Measurements from ENCODE around the gene KRT7.

Gene KRT7

GRCh38 chr12:52205612-52206303, 27.3 kb upstream of the KRT7 start:
- Mint-ChIP-seq H3K27me3 (peaks cover 6% of the 10 kb centered on the region), H3K36me3 (ENCODE audit: low read depth) (no peaks in the 10 kb centered on the region), H3K4me3 (no peak overlapping the region), H3K9me3 (no peaks in the 10 kb centered on the region), H3K27ac (no peak overlapping the region), H3K4me1 (ENCODE audit: low read depth) (peaks cover 7% of the 10 kb centered on the region)

- no peaks in the 10 kb centered on the region for H3K36me3 Mint-ChIP-seq (ENCODE audit: low read depth)
- no peak overlapping the region for H3K27ac Mint-ChIP-seq
- H3K4me3 Mint-ChIP-seq, result no peak overlapping the region
- H3K27me3 Mint-ChIP-seq, result peaks cover 6% of the 10 kb centered on the region
- no peaks in the 10 kb centered on the region for H3K9me3 Mint-ChIP-seq
- peaks cover 7% of the 10 kb centered on the region for H3K4me1 Mint-ChIP-seq (ENCODE audit: low read depth)
Measured at GRCh38 chr12:52206304-52207040, 26.6 kb upstream of the KRT7 start.

DNA sequence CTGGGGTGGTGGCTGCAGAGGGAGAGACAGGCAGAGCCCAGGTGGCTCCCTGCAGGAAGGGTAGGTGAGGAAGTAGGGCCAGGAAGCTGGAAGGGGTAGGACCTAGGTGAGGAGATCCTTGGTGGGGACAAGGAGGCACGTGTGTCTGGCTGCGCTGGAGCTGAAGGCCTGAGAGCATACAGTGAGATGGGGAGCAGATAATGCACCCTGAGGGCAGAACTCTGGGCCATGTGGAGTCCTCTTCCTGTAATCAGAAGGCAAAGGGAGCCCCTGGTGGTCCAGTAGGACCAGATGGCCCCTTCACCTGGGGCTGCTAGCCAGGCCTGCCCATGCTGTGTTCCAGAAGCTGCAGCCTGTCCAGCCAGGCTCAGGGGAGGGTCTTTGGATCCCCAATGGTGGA, 25.9 kb upstream of the KRT7 start:
- Mint-ChIP-seq H3K27me3 (peaks cover 6% of the 10 kb centered on the region), H3K27ac (no peak overlapping the region)

GRCh38 chr12:52207895-52208294, 25.1 kb upstream of the KRT7 start:
- Mint-ChIP-seq H3K27me3 (peaks cover 4% of the 10 kb centered on the region), H3K4me3 (no peak overlapping the region), H3K36me3 (ENCODE audit: low read depth) (no peaks in the 10 kb centered on the region), H3K9me3 (no peaks in the 10 kb centered on the region), H3K4me1 (ENCODE audit: low read depth) (peaks cover 4% of the 10 kb centered on the region), H3K27ac (no peak overlapping the region)

More for the DNA sequence above, 25.9 kb upstream of the KRT7 start:
- no peaks in the 10 kb centered on the region for H3K36me3 Mint-ChIP-seq (ENCODE audit: low read depth)
- H3K9me3 Mint-ChIP-seq, result no peaks in the 10 kb centered on the region
- H3K4me1 Mint-ChIP-seq (ENCODE audit: low read depth), result peaks cover 7% of the 10 kb centered on the region
- H3K4me3 Mint-ChIP-seq, result no peak overlapping the region

DNA sequence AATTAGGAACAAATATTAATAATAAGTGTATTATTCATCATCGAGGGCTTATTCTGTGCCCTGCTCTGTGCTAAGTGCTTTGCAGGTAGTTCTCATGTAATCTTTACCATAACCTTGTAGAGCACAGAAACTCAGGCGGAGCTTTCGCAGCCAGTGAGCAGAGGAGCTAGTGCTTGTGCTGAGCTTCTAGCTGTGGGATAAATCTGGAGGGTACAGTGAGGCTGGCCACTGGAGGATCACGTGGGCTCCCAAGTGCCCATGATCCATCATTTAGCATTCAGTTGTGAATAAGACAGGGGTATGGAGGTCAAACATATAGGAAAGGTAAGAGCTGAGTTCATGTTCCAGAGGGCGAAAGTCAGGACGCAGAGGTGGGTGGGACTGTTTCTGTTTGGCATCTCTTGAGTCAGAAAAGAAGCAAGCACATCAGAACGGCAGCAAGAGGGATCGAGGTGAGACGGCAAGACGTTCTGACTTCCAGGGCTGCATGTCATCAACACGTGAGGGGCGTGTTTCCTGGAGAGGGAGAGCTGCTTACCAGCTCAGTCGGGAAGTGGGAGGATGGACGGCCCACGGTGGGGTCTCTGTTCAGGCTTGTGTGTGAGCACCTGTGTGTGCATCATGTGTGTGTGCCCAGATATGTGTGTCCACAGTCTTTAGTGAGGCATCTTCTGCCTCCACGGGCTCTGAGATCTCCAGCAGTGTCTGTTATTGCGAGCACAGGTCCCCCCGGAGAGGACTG, 24.4 kb upstream of the KRT7 start:
- Mint-ChIP-seq H3K36me3 (ENCODE audit: low read depth) (no peaks in the 10 kb centered on the region), H3K27me3 (no peaks in the 10 kb centered on the region), H3K27ac (no peak overlapping the region), H3K4me1 (ENCODE audit: low read depth) (no peaks in the 10 kb centered on the region), H3K4me3 (no peak overlapping the region), H3K9me3 (no peaks in the 10 kb centered on the region)

DNA sequence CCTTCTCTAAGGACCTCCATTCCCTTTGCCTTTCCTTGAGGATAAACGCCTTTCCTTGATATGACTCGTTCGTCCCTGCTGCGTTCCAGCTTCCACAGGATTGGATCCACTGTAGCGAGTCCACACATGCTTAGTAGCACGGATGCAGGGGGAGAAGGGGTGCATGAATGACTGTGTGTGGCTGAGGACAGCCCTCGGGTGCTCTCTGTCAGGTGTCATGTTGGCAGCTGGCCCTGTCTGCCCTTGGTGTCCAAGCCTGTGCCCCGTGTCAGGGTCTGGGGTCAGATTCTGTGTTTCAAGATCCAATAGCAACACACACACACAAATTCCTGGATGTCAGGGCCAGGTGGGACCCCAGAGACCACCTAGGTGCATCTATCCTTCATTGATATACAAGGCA, 23.7 kb upstream of the KRT7 start:
- H3K4me3 Mint-ChIP-seq, result no peak overlapping the region
- H3K9me3 Mint-ChIP-seq, result no peaks in the 10 kb centered on the region
- H3K36me3 Mint-ChIP-seq (ENCODE audit: low read depth), result no peaks in the 10 kb centered on the region
- no peaks in the 10 kb centered on the region for H3K27me3 Mint-ChIP-seq
- H3K4me1 Mint-ChIP-seq (ENCODE audit: low read depth), result no peaks in the 10 kb centered on the region
- no peak overlapping the region for H3K27ac Mint-ChIP-seq

DNA sequence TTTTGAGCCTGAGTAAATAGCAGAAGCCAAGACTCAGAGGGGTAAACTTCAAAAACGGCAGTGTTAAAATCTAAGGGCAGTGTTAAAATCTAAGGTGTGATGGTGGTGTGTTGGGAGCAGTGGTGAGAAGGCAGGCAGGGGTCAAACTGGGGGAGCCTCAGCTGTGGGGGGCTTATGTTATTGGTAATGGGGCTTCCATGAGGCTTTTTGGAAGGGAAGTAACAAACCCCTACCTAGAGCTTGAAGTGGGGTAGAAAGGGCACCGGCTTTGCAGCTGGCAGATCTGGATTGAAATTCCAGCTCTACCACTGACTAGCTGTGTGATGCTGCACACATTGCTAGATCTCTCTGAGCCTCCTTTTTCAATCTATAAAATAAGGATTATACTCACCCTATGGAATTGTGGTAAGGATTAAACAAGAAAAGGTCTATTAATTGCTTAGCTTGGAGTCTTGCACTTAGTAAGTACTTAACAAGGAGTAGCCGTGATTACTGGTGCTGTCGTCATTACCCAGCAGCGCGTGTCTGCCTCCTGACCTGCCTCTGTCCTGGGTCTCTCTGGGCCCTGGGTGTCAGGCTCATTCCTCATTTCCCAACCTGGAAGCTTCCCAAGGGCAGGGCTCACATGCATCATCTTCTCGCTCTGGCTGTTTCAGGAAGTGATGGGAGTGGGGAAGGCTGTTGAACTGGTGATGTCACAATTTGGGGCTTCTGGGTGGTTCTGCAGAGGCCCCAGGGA, 22.7 kb upstream of the KRT7 start:
- Mint-ChIP-seq H3K9me3 (no peaks in the 10 kb centered on the region), H3K4me3 (no peak overlapping the region), H3K36me3 (ENCODE audit: low read depth) (no peaks in the 10 kb centered on the region), H3K4me1 (ENCODE audit: low read depth) (no peaks in the 10 kb centered on the region), H3K27ac (no peak overlapping the region), H3K27me3 (peaks cover 2% of the 10 kb centered on the region)

DNA sequence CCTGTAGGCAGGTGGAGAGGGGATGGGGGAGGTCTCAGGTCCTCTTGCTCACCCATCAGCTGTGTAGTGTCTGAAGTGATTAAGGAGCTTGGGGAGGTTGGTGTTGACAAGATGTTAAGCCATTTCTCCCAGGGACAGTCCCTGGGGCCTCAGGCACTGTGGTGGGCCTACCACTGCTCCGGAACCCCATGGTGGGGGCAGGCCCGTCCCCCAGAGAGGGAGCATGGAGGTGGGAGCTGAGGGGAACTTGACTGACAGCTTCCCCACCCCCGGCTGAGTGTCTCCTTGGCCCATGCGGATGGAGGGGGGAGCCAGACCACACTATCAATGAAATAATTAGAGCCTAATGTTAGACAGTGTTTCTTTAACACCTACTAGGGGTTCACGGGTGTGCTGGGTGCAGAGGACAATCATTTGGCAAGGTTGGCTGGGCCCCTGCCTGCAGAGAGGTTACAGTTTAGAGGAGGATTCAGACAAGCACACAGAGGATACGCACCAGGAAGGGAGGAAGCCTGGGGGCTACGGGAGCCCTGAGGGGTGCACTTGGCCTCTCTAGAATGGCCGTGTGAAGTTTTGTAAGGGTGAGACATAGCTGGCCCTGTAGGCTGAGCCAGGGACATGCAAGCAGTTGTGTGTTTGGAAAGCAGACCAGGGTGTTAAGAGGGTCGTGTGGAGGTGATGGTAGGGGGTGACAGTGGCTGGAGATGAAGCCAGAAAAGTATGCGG, 22.0 kb upstream of the KRT7 start:
- Mint-ChIP-seq H3K27me3 (peaks cover 4% of the 10 kb centered on the region), H3K27ac (no peak overlapping the region), H3K4me1 (ENCODE audit: low read depth) (no peaks in the 10 kb centered on the region), H3K36me3 (ENCODE audit: low read depth) (no peaks in the 10 kb centered on the region), H3K4me3 (no peak overlapping the region), H3K9me3 (no peaks in the 10 kb centered on the region)

DNA sequence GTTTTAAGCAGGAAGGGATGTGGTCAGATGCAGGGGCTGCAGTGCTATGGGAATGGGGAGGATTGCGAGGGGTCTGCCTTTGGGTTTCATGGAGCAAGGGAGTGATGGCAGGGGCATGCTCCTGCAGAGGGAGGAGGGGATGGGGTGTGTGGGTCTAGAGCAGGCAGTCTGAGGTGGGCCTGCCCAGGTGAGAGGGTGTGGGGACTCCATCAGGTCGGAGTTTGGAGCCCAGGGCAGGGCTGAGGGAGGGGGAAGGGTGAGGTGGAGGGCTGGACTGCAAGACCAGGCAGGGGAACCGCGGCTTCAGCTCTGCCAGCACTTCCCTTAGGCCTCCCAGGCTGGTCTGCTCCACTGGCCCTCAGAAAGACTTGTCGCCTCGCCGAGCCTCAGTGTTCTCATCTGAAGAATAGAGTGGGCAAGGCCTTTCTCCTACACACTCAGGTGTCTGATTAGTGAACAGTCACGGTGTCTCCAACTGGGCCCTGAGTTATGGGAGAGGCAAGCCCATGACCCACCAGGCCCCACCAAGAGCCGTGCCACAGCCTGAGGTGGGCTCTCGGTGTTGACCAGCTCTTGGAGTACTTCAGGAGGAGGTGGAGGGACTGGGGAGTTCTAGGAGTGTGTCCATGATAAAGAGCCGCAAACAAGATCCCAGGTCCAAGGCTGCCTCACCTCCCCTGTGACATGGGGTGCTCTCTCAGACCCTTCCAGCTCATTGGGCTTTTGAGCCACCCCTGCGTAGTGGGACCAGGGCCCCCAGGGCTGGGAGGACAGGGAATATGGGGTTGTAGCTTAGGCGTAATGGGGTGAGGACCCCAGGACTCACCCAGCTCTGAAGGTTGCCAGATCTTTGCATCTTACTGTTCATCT, 21.1 kb upstream of the KRT7 start:
- no peak overlapping the region for H3K27ac Mint-ChIP-seq
- no peak overlapping the region for H3K4me3 Mint-ChIP-seq
- no peaks in the 10 kb centered on the region for H3K4me1 Mint-ChIP-seq (ENCODE audit: low read depth)
- no peaks in the 10 kb centered on the region for H3K36me3 Mint-ChIP-seq (ENCODE audit: low read depth)
- no peaks in the 10 kb centered on the region for H3K9me3 Mint-ChIP-seq
- H3K27me3 Mint-ChIP-seq, result peaks cover 4% of the 10 kb centered on the region

GRCh38 chr12:52212701-52213563, 20.1 kb upstream of the KRT7 start:
- H3K4me3 Mint-ChIP-seq, result no peak overlapping the region
- peaks cover 9% of the 10 kb centered on the region for H3K27me3 Mint-ChIP-seq
- no peaks in the 10 kb centered on the region for H3K36me3 Mint-ChIP-seq (ENCODE audit: low read depth)
- no peak overlapping the region for H3K27ac Mint-ChIP-seq
- no peaks in the 10 kb centered on the region for H3K4me1 Mint-ChIP-seq (ENCODE audit: low read depth)
- no peaks in the 10 kb centered on the region for H3K9me3 Mint-ChIP-seq

DNA sequence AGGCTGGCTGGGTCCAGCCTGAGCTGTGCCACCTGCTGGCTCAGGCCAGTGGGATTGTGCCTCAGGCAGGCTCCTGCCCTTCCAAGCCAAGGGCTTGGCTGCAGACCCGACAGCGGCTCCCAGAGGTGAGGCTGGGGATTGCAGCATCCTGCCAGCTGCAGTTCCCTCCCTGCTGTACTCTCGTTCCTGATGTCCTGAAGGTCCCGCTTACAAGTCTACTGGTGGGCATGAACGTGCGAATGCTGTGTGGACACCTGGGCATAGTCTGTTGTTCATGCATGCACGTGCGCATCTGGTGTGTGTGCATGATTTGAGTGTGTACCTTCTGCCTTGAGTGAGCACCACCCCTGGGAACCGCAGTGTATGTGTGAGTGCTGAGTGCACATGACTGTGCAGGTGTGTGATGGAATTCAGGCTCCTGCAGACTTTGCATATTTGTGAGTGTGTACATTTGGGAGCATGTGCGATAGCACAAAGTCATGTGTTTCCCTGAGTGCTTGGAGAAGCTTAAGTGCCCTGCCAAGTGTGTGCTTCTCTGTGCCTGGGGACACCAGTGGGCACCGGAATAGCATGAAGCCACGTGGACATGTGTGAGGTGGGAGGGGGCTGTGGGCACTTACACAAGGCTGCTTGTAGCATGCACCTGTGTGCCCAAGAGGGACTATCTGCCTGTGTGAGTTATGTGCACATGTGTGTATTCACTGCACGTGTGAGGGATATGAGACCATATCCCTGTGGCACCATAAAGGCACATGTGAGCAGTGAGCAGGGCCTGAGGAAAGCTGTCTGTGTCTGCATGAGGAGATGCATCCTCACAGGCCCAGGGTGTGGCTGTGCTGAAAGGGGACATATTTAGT, 19.3 kb upstream of the KRT7 start:
- no peaks in the 10 kb centered on the region for H3K9me3 Mint-ChIP-seq

GRCh38 chr12:52214421-52214802, 18.6 kb upstream of the KRT7 start:
- H3K27ac Mint-ChIP-seq, result no peak overlapping the region
- no peak overlapping the region for H3K4me3 Mint-ChIP-seq
- no peaks in the 10 kb centered on the region for H3K36me3 Mint-ChIP-seq (ENCODE audit: low read depth)
- H3K27me3 Mint-ChIP-seq, result peaks cover 17% of the 10 kb centered on the region
- no peaks in the 10 kb centered on the region for H3K9me3 Mint-ChIP-seq
- H3K4me1 Mint-ChIP-seq (ENCODE audit: low read depth), result no peaks in the 10 kb centered on the region

More for the DNA sequence above, 19.3 kb upstream of the KRT7 start:
- H3K27me3 Mint-ChIP-seq, result peaks cover 11% of the 10 kb centered on the region
- no peak overlapping the region for H3K4me3 Mint-ChIP-seq
- H3K36me3 Mint-ChIP-seq (ENCODE audit: low read depth), result no peaks in the 10 kb centered on the region
- H3K27ac Mint-ChIP-seq, result no peak overlapping the region
- no peaks in the 10 kb centered on the region for H3K4me1 Mint-ChIP-seq (ENCODE audit: low read depth)
